HepG2 (cell line): ENCODE results near the gene ZNF121. TPM values are rescaled to one million over a fixed set of nuclear protein-coding genes. Genes with fewer than 3 reads are reported as not detected.
A peak's percentile ranks its signal among the peaks of the same experiment; 100 is the strongest.

Experiments used
- DMTF1 ChIP-seq: sonication (generic); formaldehyde crosslinking; IDR thresholded peaks from 2 replicates; pipeline ENCODE4 v1.4.0; 2020; ENCODE audit warnings: mild to moderate bottlenecking, missing genetic modification reagents
- ESRRA ChIP-seq: sonication (generic); formaldehyde crosslinking; IDR thresholded peaks from 2 replicates; pipeline ENCODE4 v1.5.1; 2020; ENCODE audit warnings: mild to moderate bottlenecking, low read depth, missing genetic modification reagents
- IKZF5 ChIP-seq: IDR thresholded peaks from 2 replicates; pipeline ENCODE4 v1.6.1; 2018; ENCODE audit warnings: missing genetic modification reagents, mild to moderate bottlenecking, missing compliant biosample characterization
- KDM1A ChIP-seq: IDR thresholded peaks from 2 replicates; pipeline ENCODE4 v1.6.1; 2016; ENCODE audit warnings: missing compliant biosample characterization
- MED13 ChIP-seq: sonication (generic); formaldehyde crosslinking; IDR thresholded peaks from 2 replicates; pipeline ENCODE4 v1.5.0; 2020; ENCODE audit warnings: missing genetic modification reagents
- NONO ChIP-seq, 2 experiments: fragments of 450-650 bp in 1 of 2; sonication (generic) in 1 of 2; formaldehyde crosslinking in 1 of 2; IDR thresholded peaks in 1 of 2; conservative IDR thresholded peaks in 1 of 2; 2 replicates each; pipeline versions ENCODE4 v1.6.1 to v1.8.0; 2017 to 2022; ENCODE audit warnings: mild to moderate bottlenecking in 1 of 2, missing genetic modification reagents in 1 of 2, moderate library complexity in 1 of 2
- SAP130 ChIP-seq: IDR thresholded peaks from 2 replicates; pipeline ENCODE4 v1.6.1; 2016; ENCODE audit warnings: low read depth
- TEAD3 ChIP-seq: optimal IDR thresholded peaks from 2 replicates; pipeline ENCODE3; 2016; ENCODE audit warnings: borderline replicate concordance
- THAP11 ChIP-seq: IDR thresholded peaks from 2 replicates; pipeline ENCODE4 v1.6.1; 2016; ENCODE audit warnings: missing biosample characterization, missing genetic modification reagents
- TMF1 ChIP-seq: sonication (generic); formaldehyde crosslinking; IDR thresholded peaks from 2 replicates; pipeline ENCODE4 v1.8.1; 2022; ENCODE audit warnings: low read depth, missing genetic modification reagents
- ZMYM4 ChIP-seq: sonication (generic); formaldehyde crosslinking; IDR thresholded peaks from 2 replicates; pipeline ENCODE4 v1.8.1; 2023; ENCODE audit warnings: mild to moderate bottlenecking, missing genetic modification reagents
- ZNF142 ChIP-seq: sonication (generic); formaldehyde crosslinking; IDR thresholded peaks from 2 replicates; pipeline ENCODE4 v1.4.0; 2020; ENCODE audit warnings: missing genetic modification reagents
- ZNF225 ChIP-seq: sonication (generic); formaldehyde crosslinking; IDR thresholded peaks from 2 replicates; pipeline ENCODE4 v1.4.0; 2020; ENCODE audit warnings: mild to moderate bottlenecking, missing genetic modification reagents
- ZNF512B ChIP-seq: sonication (generic); formaldehyde crosslinking; IDR thresholded peaks from 2 replicates; pipeline ENCODE4 v1.5.1; 2020; ENCODE audit warnings: missing genetic modification reagents, mild to moderate bottlenecking, borderline replicate concordance
- ZNF558 ChIP-seq: sonication (generic); formaldehyde crosslinking; IDR thresholded peaks from 2 replicates; pipeline ENCODE4 v1.9.0; 2022; ENCODE audit warnings: mild to moderate bottlenecking, missing genetic modification reagents, borderline replicate concordance
- polyA plus RNA-seq, 8 experiments: library from polyadenylated mRNA; depleted of rRNA in 3 of 8; stranded (reverse) in 7 of 8; unstranded in 1 of 8; fragments of >200 nt; fragmentation: Illumina TruSeq in 4 of 8; extraction: Trizol in 4 of 8; gene quantifications; 2 replicates each; pipeline versions ENCODE4 v1.2.1 to v1.2.3, GENCODE V29; 2011 to 2016; ENCODE audit warnings: low read depth in 4 of 8, missing spikeins in 1 of 8, mixed read lengths in 1 of 8; ENCODE audit not compliant: insufficient read depth in 1 of 8
- total RNA-seq, 5 experiments: library from RNA; depleted of rRNA; stranded (reverse); fragments of >200 nt; fragmentation: Illumina TruSeq; extraction: Trizol; gene quantifications; 2 replicates each; pipeline ENCODE4 v1.2.3, GENCODE V29; 2016; ENCODE audit warnings: low read depth in 1 of 5

ZNF121 gene
- total and polyA plus RNA-seq, 2 of the 13 experiments (the other 11 are each of a cell fraction or from before 2014, with no cell fraction given), result 7.8 to 56.3 TPM

GRCh38 chr19:9584073-9584833, at the start of gene ZNF121 (continued):
- no peak for TF ChIP-seq DMTF1 (CRISPR knock-in tag)
- peak; percentile 42; the same call in 1 of the 2 replicates for TF ChIP-seq ESRRA
- TF ChIP-seq MED13 (CRISPR knock-in tag), result peak; percentile 48; the same call in 1 of the 2 replicates
- TF ChIP-seq ZMYM4 (CRISPR knock-in tag), result peak; percentile 74
- TF ChIP-seq KDM1A, result no peak
- peak; percentile 57; the same call in 1 of the 2 replicates for TF ChIP-seq ZNF558 (CRISPR knock-in tag)
- peak; percentile 88; the same call in 1 of the 2 replicates for TF ChIP-seq ZNF225 (CRISPR knock-in tag)
- TF ChIP-seq ZNF512B (CRISPR knock-in tag), result no peak
- TF ChIP-seq TEAD3 (CRISPR knock-in tag), result peak; percentile 18
- TF ChIP-seq NONO (IDR thresholded peaks at IDR 0.05), result no peak
- peak; percentile 71; the same call in 1 of the 2 replicates for TF ChIP-seq NONO (CRISPR knock-in tag; conservative IDR thresholded peaks at IDR 0.05)
- peak; percentile 86 for TF ChIP-seq ZNF142 (CRISPR knock-in tag)
- TF ChIP-seq SAP130, result peak; percentile 95
- peak; percentile 90 for TF ChIP-seq THAP11 (CRISPR knock-in tag)
- TF ChIP-seq IKZF5 (CRISPR knock-in tag), result peak; percentile 65; the same call in 1 of the 2 replicates
- peak; percentile 81; the same call in 1 of the 2 replicates for TF ChIP-seq TMF1 (CRISPR knock-in tag)
